ENCODE results near the gene CDC42BPA. TPM values are rescaled to one million over a fixed set of nuclear protein-coding genes. Genes with fewer than 3 reads are reported as not detected.

CDC42BPA gene
- total RNA-seq, 2 donors from 2014 or later = 47.8 to 56.4 TPM

DNA sequence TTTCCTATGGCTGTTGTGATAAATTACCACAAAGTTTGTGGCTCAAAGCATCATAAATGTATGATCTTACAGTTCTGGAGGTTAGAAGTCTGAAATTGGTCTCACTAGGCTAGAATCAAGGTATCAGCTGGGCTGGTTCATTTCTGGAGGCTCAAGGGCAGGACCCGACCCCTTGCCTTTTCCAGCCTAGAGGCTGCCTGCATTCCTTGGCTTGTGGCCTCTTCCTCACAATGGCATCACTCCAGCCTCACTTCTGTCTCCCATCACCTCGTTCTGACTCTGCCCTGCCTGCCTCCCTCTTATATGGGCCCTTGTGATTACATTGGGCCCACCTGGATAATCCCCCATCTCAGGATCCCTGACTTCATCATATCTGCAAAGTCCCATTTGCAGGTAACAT lies 370.2 kb downstream of the CDC42BPA start:
- intact Hi-C loops (cut with DNase I) = no loop called here
- DNase-seq (ENCODE audit: low spot score) = no peak

DNA sequence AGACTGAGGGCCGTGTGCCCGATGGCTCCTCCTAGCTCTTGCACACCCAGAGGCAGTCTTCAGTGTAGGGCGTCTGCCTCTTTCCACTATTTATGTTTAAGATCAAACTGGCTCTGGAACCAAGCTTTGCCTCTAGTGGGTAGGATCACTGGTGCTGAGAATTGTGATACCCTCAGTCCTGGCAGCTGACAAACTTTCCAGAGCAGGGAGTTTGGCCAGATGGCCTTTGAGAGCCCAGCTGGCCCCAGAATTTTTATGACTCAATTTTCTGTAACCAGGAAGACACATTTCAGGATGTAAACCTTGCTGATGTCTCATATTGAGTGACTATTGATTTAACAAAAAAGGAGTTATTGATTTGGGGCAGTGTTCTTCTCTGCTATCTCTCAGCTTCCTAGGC lies 371.5 kb downstream of the CDC42BPA start:
- no peak for DNase-seq (ENCODE audit: low spot score)
- intact Hi-C loops (cut with DNase I) = no loop called here

DNA sequence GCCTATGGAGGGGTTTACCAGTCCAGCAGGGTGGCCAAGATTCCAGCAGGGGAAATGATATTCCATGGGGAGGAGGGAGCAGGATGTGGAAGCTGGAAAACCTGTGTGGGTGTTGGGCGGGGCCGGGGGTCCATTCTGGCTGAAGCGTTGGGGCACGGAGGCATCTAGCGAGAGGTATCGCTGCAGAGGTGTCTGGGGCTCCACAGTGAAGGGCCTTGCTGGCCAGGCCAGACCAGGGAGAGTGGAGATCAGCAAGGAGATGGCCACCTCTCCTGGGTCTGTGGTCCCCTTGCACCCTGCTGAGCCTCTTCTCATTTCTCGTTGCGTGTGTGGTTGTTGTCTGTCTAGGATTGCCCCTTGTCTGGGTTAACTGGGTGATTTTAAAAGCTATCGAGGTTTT lies 372.0 kb downstream of the CDC42BPA start:
- no peak for DNase-seq (ENCODE audit: low spot score)
- intact Hi-C loops (cut with DNase I) = no loop called here

DNA sequence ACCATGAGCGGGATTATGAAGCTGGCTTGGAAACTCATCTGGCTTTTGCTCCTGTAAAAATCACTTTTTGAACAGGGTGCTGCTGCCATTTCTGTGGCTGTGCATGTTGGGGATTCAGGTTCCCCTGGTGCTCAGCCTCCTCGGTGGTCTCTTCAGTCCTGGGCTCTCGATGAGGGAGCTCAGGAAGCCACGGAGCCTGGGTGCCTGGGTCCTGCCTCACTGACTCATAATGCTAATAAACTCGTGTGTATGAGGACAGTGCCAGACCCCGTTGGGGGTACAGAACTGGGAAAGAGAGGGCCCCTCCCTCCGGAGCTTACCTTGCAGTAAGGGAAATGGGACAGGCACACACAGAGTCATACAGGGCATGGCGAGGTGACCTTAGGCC lies 372.4 kb downstream of the CDC42BPA start:
- intact Hi-C loops (cut with DNase I) = no loop called here
- DNase-seq (ENCODE audit: low spot score) = no peak

DNA sequence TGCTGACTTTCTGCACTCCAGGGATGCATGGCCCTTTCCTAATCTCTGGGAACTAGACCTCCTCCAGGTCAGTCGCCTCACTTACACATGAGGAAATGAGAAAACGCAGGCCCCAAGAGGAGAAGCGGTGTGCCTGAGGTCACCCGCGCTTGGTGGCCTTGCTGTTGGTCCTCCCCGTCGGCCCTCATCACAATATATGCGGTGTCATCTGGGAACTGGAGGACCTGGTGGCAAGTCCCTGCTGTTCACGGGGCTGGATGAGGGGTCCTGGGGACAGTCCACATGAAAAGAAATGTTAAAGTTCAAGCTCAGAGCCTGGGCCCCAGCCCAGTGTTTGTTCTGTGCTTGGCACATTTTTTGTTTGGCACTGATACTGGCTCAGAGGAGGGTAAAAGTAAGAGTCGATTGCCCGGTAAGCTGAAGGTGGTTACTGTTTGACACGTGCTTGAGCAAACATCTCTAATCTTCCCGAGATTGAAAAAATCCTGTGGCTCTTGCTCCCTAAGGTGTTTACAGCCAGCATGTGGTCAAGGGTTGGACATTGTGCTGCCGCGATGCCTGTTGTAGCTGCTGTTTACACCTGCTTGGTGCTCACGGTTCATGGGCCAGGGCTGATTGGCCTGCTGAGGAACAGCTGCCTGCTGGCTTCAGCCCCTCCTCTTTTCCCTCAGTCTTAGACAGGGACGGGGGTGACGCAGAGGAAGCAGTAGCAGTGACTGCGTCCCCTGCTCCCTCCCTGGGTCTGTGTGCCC lies 373.0 kb downstream of the CDC42BPA start:
- intact Hi-C loops (cut with DNase I) = no loop called here
- no peak for DNase-seq (ENCODE audit: low spot score)

DNA sequence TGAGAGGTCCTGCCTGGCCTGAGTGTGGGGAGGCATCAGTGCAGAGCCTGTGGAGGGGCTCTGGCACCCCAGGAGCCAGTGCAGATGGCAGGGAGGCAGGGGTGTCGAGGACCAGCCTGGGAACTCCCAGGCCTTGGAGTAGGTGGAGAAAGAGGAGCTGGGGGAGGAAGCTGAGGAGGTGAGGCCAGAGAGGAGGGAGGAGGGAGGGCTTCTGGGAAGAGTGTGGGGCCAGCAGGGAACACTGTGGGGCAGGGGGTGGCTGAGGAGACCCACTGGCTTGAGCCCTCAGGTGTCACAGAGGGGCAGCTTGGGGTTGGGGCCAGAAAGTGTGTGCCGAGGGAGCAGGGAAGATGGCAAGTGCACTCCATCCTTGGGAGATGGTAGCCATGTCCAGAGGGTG lies 374.4 kb downstream of the CDC42BPA start:
- intact Hi-C loops (cut with DNase I) = no loop called here
- DNase-seq (ENCODE audit: low spot score) = no peak

DNA sequence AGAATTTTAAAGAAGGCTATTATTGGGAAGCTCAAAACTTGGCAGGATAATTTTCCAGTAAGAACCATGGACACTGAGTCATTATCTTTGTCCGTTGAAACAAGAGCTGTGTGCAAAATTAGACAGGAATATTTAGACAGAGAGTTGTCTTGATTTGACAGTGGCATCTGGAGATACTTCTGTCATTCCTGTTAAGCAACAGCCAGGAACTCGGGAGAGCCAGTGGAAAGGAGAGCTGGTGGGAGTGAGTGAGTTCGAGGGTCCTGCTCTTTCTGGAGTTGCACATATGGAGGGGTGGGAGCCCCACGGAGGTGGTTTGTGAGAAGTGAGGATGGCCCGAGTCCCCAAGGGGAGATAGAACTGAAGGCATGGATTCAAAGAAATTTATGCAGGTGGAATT lies 375.1 kb downstream of the CDC42BPA start:
- no peak for DNase-seq (ENCODE audit: low spot score)
- intact Hi-C loops (cut with DNase I) = no loop called here

DNA sequence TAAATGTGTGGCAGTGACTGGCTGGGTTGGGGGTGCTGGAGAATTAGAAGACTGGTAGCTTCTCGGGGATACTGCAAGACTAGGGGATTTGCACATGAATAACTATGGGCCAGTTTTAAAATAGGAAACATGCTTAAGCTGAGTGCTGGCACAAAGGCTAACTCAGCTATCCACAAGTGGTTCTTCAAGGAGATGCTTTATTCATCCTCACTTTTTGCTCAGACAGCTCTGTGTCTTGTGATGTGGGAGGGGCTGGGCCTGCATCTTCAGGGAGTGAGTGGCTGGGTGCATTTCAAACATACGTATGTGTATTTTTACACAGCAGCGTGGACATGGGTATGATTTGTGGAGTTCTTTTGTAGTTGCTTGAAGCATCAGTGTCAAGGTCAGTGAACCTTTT lies 375.9 kb downstream of the CDC42BPA start:
- DNase-seq (ENCODE audit: low spot score) = no peak
- intact Hi-C loops (cut with DNase I) = no loop called here

DNA sequence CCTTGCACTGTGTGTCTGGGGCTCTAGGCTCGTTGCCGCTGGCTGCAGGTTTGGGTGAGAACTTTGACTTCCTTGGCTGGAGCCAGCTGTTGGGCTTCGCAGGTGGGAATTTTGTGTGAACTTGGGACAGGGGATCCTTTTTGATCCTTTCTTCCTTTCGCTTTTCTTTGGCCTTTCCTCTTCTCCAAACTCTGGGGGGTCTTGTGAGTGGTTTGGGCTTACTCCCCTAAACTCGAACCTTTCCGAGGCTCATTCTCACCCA lies 377.6 kb downstream of the CDC42BPA start:
- intact Hi-C loops (cut with DNase I) = loop anchor here in 1 of 2 donors (1.0 kb wide), 1 partner anchor 34 kb away; no protein-coding TSS in a partner anchor

DNA sequence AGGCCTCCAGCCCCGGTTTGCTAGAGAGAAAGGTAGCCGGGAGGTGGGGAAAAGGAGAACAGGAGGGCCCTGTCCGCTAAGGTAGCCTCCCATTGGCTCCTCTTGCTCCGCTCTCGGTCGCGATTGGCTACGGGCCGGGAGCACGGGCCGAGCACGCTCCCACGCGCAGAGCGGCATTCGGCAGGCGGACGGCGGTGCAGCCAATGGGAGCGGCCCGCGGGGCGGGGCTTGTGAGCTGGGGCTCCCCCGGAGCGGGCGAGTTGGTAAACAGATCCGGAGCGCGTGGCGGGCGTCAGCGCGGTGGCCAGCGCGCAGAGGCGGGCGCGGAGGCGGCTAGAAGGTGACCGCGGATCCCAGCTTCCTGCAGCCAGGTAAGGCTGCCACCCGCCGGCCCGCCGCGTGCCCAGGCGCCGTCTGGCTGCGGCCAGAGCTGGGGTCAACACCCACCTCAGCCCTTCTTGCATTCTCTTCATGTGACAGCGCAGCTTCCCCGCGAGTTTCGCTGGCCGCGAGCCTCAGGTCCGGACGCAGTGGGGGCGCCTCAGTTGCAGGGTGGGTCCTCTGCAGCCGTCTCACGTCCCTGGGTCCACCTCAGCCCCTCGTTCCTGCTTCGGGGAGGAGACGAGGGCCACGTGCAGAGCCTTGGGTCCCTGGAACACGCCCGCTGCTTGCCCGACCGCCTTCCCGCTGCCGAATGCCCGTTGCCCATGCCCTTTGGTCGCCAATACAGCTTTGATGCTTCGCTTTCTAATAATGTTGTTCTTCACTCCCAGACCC lies 378.1 kb downstream of the CDC42BPA start, which contains the start of gene COQ8A:
Gene COQ8A (plus strand): TSS at position 266 of the 777 bp plus-strand sequence. CDS start 21,092 bp downstream, outside the sequence.
- intact Hi-C loops (cut with DNase I) = loop anchor here in 1 of 2 donors (1.0 kb wide), 1 partner anchor 34 kb away; no protein-coding TSS in a partner anchor
- DNase-seq (ENCODE audit: low spot score) = peak; percentile 99

More for the DNA sequence above, 377.6 kb downstream of the CDC42BPA start:
- no peak for DNase-seq (ENCODE audit: low spot score)

Other genes with a start within 250 kb of the CDC42BPA start
- gene ZNF678, start 245.1 kb upstream of the CDC42BPA start, total RNA-seq = 1 to 10 TPM; 5.6 to 6.2 TPM